ENCODE results near the gene PTPRM. TPM values are rescaled to one million over a fixed set of nuclear protein-coding genes. Genes with fewer than 3 reads are reported as not detected.

The PTPRM gene
- total and polyA plus RNA-seq, 4 donors, result 61.1 to 146 (median 87.5) TPM

DNA sequence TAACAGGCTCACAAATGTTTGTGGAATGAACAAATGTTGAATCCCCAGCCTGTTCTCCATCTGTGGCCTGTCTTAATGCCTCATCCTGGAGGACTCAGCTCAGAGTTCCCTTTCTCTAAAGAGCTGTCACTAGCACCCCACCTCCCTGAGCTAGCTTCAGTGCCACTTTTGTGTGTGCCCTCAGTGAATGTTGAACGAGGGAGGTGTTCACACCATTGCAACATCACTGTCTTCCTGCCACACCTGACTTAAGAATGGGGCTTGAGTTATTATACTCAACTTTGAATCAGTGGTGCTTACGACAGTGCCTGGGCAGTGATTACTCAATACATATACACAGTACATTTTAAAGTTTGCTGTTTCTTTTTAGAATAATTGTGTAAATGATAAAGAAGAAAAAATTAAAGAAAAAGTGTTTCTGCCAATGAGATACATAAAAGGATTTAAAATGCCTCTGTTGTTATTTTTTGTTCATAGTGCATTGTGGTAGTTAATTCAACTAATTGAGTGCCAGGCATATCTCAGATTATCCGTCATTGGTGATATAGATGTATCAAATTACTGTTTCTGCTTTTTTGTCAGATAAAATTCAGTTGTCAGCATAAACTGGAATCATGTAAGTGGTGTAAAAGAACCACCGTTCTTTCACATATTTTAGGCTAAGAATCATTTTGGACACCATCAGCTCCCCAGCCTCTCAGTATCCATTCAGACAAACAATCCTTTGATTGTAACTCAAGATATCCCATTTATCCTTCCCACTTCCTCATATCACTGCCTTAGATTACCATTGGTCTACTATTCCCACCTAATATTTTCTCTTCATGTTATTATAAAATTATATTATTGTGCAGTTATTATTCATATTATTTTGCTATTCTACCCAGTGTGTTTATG lies 304.7 kb downstream of the PTPRM start:
- H3K36me3 ChIP-seq (ENCODE audit: control insufficient read depth in 4 of 4, insufficient read depth in 4 of 4, low read length in 4 of 4), result no peaks in the 10 kb centered on the region
- DNase-seq (peak in 1 of 3 donors; percentile 18), ATAC-seq (ENCODE audit: insufficient read depth, low FRiP score) (peak; percentile 81)
- no peaks in the 10 kb centered on the region for H3K27me3 ChIP-seq (ENCODE audit: control insufficient read depth in 3 of 3, insufficient read depth in 3 of 3, low read length in 2 of 3)
- H3K4me1 ChIP-seq (ENCODE audit: control insufficient read depth in 5 of 5, insufficient read depth in 5 of 5, low read length in 5 of 5), result peaks cover 0 to 8% (median 4%) of the 10 kb centered on the region in 5 donors
- 55 to 69% methylated on average over 4 of the region's 4 CpGs for WGBS, 2 donors
- no peak for TF ChIP-seq CTCF (IDR thresholded peaks at IDR 0.05; ENCODE audit: control extremely low read depth, extremely low read depth)
- H3K9ac ChIP-seq (ENCODE audit: insufficient read depth in 1 of 2, low read length in 2 of 2), result no peak overlapping the region
- no peak overlapping the region for H3K4me3 ChIP-seq
- peaks cover 0 to 2% (median 0%) of the 10 kb centered on the region in 4 donors for H3K9me3 ChIP-seq (ENCODE audit: control insufficient read depth in 4 of 4, insufficient read depth in 3 of 4, low read length in 3 of 4)
- peak overlapping the region; percentile 36 to 90 for H3K27ac ChIP-seq (ENCODE audit: low read depth in 1 of 2, low read length in 1 of 2)

DNA sequence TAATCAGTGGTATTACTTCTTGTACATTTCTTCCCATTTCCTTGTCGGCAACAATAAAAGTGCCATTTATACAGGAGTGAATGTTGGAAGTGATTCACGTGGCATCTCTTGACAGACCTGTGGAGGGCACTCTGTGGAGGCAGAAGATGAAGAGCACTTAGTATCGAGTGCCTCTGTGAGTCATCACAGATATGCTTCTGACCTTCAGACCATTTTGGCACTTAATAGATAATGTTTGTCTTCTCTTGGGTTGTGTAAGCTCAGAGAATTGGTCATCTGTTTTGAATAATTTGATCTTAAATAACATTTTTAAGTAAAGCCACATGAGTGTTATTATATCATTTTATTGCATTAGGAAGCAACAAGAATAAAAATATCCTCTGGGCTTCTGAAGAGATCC lies 305.5 kb downstream of the PTPRM start:
- Histone ChIP-seq H3K9me3 (ENCODE audit: control insufficient read depth in 4 of 4, insufficient read depth in 3 of 4, low read length in 3 of 4) (peaks cover 0 to 2% (median 0%) of the 10 kb centered on the region in 4 donors), H3K9ac (ENCODE audit: insufficient read depth in 1 of 2, low read length in 2 of 2) (no peak overlapping the region), H3K27ac (ENCODE audit: low read depth in 1 of 2, low read length in 1 of 2) (no peak overlapping the region), H3K27me3 (ENCODE audit: control insufficient read depth in 3 of 3, insufficient read depth in 3 of 3, low read length in 2 of 3) (no peaks in the 10 kb centered on the region), H3K4me1 (ENCODE audit: control insufficient read depth in 5 of 5, insufficient read depth in 5 of 5, low read length in 5 of 5) (peaks cover 0 to 8% (median 4%) of the 10 kb centered on the region in 5 donors), H3K4me3 (no peak overlapping the region), H3K36me3 (ENCODE audit: control insufficient read depth in 4 of 4, insufficient read depth in 4 of 4, low read length in 4 of 4) (no peaks in the 10 kb centered on the region)
- ATAC-seq (ENCODE audit: insufficient read depth, low FRiP score) (peak; percentile 8), DNase-seq (no peak)
- 60 to 79% methylated on average over 3 of the region's 3 CpGs for WGBS, 2 donors
- no peak for TF ChIP-seq CTCF (IDR thresholded peaks at IDR 0.05; ENCODE audit: control extremely low read depth, extremely low read depth)

DNA sequence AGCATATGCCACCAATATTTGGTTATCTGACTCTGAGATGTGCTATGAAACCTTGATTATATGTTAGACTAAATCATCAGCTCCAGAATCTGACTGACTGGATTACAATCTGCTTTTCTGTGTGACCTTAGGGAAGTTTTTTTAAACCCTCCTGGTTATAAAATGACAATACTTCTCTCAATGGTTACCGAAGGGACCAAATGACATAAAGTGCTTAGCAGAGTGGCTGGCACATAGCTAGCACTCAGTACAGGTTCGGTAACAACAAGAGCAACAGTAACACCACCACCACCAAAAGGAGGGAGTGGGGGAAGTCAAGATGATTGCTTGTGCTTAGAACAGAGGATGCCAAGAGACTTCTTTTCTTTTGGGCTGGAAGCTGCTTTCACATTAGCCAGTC lies 306.2 kb downstream of the PTPRM start:
- Histone ChIP-seq H3K36me3 (ENCODE audit: control insufficient read depth in 4 of 4, insufficient read depth in 4 of 4, low read length in 4 of 4) (no peaks in the 10 kb centered on the region), H3K27me3 (ENCODE audit: control insufficient read depth in 3 of 3, insufficient read depth in 3 of 3, low read length in 2 of 3) (no peaks in the 10 kb centered on the region), H3K4me3 (no peak overlapping the region), H3K27ac (ENCODE audit: low read depth in 1 of 2, low read length in 1 of 2) (no peak overlapping the region), H3K9ac (ENCODE audit: insufficient read depth in 1 of 2, low read length in 2 of 2) (no peak overlapping the region), H3K9me3 (ENCODE audit: control insufficient read depth in 4 of 4, insufficient read depth in 3 of 4, low read length in 3 of 4) (peaks cover 0 to 2% (median 0%) of the 10 kb centered on the region in 4 donors), H3K4me1 (ENCODE audit: control insufficient read depth in 5 of 5, insufficient read depth in 5 of 5, low read length in 5 of 5) (peaks cover 0 to 8% (median 4%) of the 10 kb centered on the region in 5 donors)
- no peak for ATAC-seq (ENCODE audit: insufficient read depth, low FRiP score)
- TF ChIP-seq CTCF (IDR thresholded peaks at IDR 0.05; ENCODE audit: control extremely low read depth, extremely low read depth), result no peak
- WGBS, 2 donors, result 71 to 88% methylated on average over 2 of the region's 2 CpGs
- no peak for DNase-seq

Data from lung (tissue), 12 donors.